HG03095 (cell line): ENCODE results near the gene SH2D5.
"Not testable (repeated sequence)": the region's sequence is repeated elsewhere in the genome, so short reads cannot be mapped to it uniquely, and the experiment has no call there.

Source experiments
- ATAC-seq: cut with Tn5 transposase; IDR thresholded peaks from one replicate; pipeline ENCODE4 v1.9.1; 2021; ENCODE audit warnings: moderate library complexity; ENCODE audit not compliant: unreplicated experiment

Gene SH2D5

GRCh38 chr1:20728371-20729154, 3.9 kb downstream of the SH2D5 start:
- ATAC-seq = no peak

DNA sequence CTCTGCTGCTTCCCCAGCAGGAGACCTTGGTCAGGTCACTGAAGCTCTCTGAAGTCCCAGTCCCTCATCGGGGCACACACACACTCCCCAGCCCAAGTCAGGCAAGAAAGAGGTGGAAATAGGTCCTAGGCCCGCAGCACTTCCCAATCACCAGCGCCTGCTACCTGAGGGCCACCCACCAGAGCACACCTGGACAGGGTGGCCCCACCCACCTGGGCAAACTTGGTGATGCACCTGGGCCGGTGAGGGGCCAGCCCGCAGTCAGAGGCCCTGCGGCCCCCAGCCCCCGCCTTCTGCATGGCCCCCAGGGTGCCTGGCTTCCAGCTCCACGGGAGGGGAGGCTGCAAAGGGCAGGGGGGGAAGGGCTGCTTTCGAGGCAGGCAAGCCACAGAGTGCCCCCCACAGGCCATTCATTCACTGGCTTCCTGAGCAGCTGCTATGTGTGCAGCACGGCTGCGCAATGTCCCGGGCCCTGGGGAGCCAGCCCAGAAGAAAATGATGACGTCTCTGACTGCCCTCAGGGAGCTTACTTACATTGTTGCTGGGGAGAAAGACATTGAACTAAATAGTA, 4.7 kb downstream of the SH2D5 start:
- ATAC-seq = no peak

GRCh38 chr1:20726932-20727745, 5.4 kb downstream of the SH2D5 start:
- ATAC-seq = no peak

GRCh38 chr1:20726118-20726911, 6.2 kb downstream of the SH2D5 start:
- no peak for ATAC-seq

DNA sequence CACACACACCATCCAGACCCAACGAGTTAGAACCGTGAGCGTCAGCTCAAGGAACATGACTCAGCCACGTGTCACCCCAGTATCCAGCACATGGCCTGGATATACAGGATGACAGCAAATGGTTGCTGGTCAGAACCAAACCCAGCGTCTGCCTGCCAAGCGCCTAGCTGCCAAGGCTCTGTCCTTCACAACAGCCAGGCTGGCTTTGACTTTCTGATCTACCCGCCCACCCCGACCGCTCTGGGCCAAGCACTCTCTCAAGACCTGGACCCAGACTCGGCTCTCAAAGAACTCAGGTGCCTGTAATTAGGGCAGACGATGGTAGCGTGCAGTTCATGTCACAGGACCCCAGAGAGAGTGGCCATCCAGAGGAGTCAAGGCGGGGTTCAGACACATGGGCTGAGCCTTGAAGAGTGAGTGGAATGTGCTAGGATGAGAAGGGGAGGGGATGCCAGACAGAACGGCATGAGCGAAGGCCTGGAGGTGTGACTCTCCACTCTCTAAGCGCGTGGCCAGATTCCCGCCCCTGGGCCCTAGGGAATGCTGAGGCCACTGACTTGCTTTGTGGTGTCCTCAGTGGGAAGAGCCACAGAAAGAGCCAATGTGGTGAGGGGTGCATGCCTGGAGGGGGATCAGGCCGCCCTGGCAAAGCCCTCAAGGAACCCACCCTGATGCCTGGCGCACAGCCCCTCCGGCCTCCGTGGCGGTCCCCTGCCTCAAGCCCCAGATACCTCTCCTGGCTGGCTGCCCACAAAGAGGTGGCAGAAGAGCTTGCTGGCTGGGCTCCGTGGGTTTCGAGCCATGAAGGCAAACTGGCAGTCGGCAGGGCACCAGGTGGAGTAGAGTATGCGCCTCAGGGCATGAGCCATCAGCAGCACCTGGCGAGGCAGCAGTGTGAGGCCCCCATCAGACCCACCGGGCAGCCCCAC, 7.0 kb downstream of the SH2D5 start:
- no peak for ATAC-seq

- ATAC-seq = no peak
Measured at GRCh38 chr1:20724364-20725188, 7.9 kb downstream of the SH2D5 start.

- no peak for ATAC-seq
Measured at GRCh38 chr1:20723537-20724363, 8.8 kb downstream of the SH2D5 start.

DNA sequence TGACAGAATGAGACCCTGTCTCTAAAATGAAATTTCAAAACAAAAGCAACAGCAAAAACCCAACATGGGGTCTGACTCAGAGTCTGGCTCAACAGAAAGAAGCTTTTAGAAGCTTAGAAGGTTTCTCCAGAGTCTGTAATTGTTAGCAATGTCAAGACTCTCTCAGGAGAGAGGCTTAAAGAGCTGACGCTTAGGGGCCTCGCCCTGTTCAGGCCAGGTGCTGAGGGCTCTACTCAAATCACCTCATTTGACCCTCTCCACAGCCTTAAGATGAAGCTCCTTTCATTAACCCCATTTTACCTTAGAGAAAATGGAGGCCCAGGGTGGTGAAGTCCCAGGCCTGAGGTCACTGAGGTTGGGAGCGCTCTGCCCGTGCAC, 9.4 kb downstream of the SH2D5 start:
- no peak for ATAC-seq

DNA sequence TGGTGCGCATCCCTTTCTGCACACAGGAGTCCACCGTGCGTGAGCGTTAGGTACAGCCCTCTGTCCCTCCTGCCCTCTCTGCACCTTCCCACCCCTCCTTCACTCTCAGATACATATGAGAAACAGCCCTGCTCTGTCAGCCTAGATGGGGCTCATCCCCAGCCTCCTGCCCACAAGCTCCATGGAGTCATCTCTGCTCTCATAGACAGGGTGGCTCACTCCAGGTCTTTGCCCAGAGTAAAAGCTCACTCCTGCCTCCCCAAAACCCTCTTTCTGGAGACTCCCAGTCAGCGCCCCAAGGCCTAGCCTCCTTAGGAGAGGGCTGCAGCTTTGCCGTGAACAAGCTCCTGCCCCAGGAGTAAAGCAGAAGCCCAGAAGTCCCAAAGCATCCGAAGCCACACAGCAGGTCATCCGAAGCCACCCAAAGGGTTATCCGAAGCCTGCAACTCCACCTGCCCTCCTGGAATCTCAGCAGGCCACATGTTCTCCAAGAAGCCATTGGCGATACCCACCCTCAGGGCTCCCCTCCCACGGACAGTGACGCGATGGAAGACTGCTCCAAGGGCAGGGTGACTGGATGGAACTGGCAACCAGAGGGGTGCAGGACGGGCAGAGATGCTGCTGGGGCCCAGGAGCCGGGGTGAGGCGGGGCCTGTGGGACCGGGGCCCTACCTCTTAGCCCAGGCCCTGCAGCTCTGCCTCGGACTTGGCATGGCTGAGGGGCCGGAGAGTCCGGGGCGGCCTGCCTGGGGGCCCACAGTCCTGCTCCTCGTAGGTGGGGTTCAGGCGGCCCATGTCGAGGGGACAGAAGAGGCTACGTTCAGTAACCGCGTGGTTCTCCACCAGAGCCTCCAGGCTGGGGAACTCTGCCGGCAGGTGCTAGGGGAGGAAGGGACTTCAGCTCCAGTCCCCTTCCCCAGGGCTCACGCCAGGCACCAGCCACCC, 11.1 kb downstream of the SH2D5 start:
- no peak for ATAC-seq

GRCh38 chr1:20720631-20721091, 11.8 kb downstream of the SH2D5 start:
- no peak for ATAC-seq

GRCh38 chr1:20719871-20720620, 12.5 kb downstream of the SH2D5 start:
- ATAC-seq = no peak

DNA sequence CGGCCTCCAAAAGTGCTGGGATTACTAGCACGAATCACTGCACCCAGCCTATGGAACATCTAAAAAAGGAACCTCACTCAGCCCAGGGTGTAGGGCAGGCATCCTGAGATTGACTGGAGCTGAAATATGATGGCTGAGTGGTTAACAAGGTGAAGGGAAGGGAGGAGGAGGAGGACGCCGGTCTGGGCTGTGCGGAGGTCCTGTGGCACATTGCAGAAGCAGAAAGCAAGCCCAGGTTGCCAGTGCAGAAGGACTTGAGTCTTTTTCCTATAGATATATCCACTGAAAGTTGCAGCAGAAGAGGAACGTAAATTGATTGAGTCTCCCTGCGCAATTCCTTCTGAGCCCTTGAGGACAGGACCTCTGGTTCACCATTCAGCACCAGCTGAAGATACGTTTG, 13.2 kb downstream of the SH2D5 start:
- ATAC-seq = no peak

DNA sequence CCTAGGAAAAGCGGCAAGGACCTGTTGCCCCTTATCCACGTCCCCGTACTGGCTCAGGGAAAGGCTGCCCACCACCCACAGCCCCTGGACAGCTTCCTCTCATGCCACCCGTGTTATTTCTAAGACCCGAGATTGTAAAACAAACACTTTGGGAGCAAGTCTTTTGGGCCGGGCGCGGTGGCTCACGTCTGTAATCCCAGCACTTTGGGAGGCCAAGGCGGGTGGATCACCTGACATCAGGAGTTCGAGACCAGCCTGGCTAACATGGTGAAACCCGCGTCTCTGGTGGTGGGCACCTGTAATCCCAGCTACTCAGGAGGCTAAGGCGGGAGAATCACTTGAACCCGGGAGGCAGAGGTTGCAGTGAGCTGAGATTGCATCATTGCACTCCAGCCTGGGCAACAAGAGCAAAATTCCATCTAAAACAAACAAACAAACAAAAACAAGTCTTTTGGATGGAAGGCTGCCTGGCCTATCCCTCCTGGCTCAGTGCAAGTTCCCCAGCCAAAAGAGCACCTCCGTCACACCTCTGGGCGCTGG, 14.1 kb downstream of the SH2D5 start:
- ATAC-seq = not testable (repeated sequence)

GRCh38 chr1:20717452-20718342, 14.8 kb downstream of the SH2D5 start, which contains the start of gene KIF17:
Gene KIF17 (minus strand): TSS chr1:20718007. CDS start chr1:20717706, 301 bp downstream.
- no peak for ATAC-seq

DNA sequence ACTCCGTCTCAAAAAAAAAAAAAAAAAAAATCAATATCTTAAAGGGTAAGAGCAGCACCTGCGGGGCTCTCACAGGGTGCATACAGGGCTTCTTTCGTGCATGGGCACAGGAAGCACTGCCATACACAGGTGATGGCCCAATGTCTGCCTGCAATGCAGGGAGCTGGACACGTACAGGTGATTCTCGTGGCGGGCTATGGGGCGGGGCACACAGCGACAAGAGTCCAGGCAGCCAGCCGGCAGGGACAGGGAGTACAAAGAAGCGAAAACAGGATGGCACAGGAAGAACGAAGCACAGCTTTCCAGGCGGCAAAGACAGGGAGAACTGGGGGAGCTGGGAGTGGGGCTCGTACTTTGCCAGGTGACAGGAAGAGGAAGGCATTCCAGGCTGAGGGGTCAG, 16.3 kb downstream of the SH2D5 start:
- ATAC-seq = no peak
